ENCODE results near the gene ROCK2.

GRCh38 chr2:11375689-11376027 is 31.2 kb upstream of the ROCK2 start:
- TF ChIP-seq CTCF (IDR thresholded peaks at IDR 0.05): no peak
- TF ChIP-seq, protein P1, sequence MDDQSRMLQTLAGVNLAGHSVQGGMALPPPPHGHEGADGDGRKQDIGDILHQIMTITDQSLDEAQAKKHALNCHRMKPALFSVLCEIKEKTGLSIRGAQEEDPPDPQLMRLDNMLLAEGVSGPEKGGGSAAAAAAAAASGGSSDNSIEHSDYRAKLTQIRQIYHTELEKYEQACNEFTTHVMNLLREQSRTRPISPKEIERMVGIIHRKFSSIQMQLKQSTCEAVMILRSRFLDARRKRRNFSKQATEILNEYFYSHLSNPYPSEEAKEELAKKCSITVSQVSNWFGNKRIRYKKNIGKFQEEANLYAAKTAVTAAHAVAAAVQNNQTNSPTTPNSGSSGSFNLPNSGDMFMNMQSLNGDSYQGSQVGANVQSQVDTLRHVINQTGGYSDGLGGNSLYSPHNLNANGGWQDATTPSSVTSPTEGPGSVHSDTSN (IDR thresholded peaks at IDR 0.05): no peak
- TF ChIP-seq KDM5A (IDR thresholded peaks at IDR 0.05): no peak
- no peak for TF ChIP-seq CHD2 (IDR thresholded peaks at IDR 0.05; ENCODE audit: low read length, partially characterized antibody)
- TF ChIP-seq MAX (IDR thresholded peaks at IDR 0.05): no peak
- no peak for TF ChIP-seq USF2 (IDR thresholded peaks at IDR 0.05)
- TF ChIP-seq POLR2A (IDR thresholded peaks at IDR 0.05; ENCODE audit: low read length): no peak
- no peak for TF ChIP-seq MYC (IDR thresholded peaks at IDR 0.05; ENCODE audit: borderline replicate concordance, low read length)
- TF ChIP-seq, protein P2, sequence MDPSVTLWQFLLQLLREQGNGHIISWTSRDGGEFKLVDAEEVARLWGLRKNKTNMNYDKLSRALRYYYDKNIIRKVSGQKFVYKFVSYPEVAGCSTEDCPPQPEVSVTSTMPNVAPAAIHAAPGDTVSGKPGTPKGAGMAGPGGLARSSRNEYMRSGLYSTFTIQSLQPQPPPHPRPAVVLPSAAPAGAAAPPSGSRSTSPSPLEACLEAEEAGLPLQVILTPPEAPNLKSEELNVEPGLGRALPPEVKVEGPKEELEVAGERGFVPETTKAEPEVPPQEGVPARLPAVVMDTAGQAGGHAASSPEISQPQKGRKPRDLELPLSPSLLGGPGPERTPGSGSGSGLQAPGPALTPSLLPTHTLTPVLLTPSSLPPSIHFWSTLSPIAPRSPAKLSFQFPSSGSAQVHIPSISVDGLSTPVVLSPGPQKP (IDR thresholded peaks at IDR 0.05; ENCODE audit: low read depth, low read length): no peak
- TF ChIP-seq POLR2AphosphoS2 (conservative IDR thresholded peaks at IDR 0.05; ENCODE audit: low read length): no peak
- no peak for TF ChIP-seq SREBF2 (IDR thresholded peaks at IDR 0.05)
- TF ChIP-seq RAD21 (conservative IDR thresholded peaks at IDR 0.05 in 1 of 2, IDR thresholded peaks at IDR 0.05 in 1 of 2): no peak
